Activated CD4-positive, alpha-beta T cell treated with anti-CD3 and anti-CD28 coated beads, Interleukin-10, Interleukin-2, amounts not matched to agents 100 ng/mL and 50 ng/mL, durations not matched to agents 16 hours and 8 hours (primary cell): ENCODE measurements around the gene TAMALIN.

ENCODE experiments used
- DNase-seq: peaks from one replicate; pipeline ENCODE4 v3.0.0-alpha.2; 2020

The TAMALIN gene

GRCh38 chr12:52056801-52057637 lies 50.3 kb downstream of the TAMALIN start:
- no peak for DNase-seq

- DNase-seq, result no peak
Measured at GRCh38 chr12:52057638-52058576, 51.2 kb downstream of the TAMALIN start.

DNA sequence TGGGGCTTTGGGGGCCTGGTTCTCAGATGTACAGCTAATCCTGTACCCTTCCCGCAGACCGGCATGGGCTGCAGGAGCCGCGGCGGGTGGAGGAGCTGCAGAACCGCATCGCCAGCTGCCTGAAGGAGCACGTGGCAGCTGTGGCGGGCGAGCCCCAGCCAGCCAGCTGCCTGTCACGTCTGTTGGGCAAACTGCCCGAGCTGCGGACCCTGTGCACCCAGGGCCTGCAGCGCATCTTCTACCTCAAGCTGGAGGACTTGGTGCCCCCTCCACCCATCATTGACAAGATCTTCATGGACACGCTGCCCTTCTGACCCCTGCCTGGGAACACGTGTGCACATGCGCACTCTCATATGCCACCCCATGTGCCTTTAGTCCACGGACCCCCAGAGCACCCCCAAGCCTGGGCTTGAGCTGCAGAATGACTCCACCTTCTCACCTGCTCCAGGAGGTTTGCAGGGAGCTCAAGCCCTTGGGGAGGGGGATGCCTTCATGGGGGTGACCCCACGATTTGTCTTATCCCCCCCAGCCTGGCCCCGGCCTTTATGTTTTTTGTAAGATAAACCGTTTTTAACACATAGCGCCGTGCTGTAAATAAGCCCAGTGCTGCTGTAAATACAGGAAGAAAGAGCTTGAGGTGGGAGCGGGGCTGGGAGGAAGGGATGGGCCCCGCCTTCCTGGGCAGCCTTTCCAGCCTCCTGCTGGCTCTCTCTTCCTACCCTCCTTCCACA lies 52.0 kb downstream of the TAMALIN start:
- DNase-seq, result no peak

GRCh38 chr12:52059582-52060497 lies 53.1 kb downstream of the TAMALIN start:
- DNase-seq, result no peak

DNA sequence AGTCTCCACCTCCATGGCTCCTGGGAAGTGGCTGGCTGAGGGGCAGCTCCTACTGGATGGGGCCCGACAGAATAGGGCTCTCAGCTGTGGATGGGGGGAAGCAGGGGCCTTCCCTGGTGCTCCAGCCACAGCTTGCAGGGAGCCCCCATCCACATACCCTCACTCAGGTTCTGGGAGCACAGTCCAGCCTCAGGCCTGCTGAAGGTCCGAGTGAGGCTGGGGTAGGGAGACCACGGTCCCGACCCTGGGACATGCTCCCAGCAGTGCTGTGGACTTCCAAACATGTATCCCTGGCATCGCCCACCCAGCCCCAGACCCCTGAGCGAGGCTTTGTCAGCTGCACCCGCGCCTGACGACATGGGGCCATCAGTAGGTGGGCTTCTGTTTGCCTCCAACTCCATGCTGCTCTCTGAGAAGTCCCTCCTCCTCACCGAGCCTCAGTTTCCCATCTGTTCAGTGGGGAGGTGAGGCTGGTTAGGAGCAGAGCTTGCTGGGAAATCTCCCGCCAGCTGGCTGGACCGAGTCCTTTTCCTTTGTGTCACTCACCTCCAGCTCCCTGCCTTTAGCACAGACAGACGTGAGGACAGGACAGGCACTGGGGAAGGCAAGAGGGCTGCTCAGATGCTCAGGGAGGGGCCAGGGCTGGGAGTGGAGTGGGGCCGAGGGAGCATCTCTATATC lies 53.9 kb downstream of the TAMALIN start:
- DNase-seq, result no peak

- no peak for DNase-seq
Measured at GRCh38 chr12:52061470-52062166, 54.9 kb downstream of the TAMALIN start.

- DNase-seq, result no peak
Measured at GRCh38 chr12:52062167-52063081, 55.7 kb downstream of the TAMALIN start.

DNA sequence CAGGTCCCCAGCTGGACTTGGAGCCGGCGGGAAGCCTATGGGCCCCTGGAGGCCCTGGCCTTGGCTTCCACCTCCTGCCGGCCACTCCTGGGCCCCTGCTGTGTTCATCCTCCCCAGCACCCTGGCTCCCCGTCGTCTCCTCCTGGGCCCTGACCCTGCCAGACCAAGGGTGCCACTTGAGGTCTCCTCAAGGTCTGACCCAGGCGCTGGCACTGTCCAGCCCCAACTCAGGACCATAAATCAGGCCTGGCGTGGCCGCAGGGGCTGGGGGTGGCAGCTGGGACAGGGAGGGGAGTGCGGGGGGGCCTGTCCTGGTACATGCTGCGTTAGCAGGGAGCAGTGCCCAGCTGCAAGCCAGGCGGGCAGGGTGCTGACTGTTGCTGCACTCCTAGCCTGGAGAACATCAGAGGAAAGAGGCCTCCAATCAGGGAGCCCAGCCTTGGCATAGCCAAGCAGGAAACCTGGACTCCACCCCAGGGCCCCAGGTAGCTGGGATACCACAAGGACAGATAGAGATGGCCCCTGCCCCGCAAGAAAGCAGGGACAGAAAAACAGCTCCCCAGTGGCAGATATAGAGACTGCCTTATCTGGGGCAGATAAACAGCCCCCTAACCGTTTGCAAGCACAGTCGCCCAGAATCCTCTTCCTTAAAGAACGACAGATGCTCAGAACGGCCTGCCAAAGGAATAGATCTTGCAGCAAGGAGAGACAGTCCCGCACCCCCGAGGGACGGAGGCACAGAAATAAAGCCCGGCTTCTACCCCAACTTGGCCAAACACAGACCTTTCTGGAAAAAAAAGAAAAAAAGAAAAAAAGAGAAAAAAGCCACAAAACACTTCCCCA lies 56.6 kb downstream of the TAMALIN start:
- DNase-seq, result no peak

- DNase-seq, result no peak
Measured at GRCh38 chr12:52063981-52064649, 57.4 kb downstream of the TAMALIN start.
